ENCODE data around the gene IL4R. TPM values are rescaled to one million over a fixed set of nuclear protein-coding genes. Genes with fewer than 3 reads are reported as not detected.
A peak's percentile ranks its signal among the peaks of the same experiment; 100 is the strongest.

Gene IL4R
- total and polyA plus RNA-seq, 2 of the 13 experiments (the other 11 are each of a cell fraction or from before 2014, with no cell fraction given): 15.9 to 49.6 TPM

DNA sequence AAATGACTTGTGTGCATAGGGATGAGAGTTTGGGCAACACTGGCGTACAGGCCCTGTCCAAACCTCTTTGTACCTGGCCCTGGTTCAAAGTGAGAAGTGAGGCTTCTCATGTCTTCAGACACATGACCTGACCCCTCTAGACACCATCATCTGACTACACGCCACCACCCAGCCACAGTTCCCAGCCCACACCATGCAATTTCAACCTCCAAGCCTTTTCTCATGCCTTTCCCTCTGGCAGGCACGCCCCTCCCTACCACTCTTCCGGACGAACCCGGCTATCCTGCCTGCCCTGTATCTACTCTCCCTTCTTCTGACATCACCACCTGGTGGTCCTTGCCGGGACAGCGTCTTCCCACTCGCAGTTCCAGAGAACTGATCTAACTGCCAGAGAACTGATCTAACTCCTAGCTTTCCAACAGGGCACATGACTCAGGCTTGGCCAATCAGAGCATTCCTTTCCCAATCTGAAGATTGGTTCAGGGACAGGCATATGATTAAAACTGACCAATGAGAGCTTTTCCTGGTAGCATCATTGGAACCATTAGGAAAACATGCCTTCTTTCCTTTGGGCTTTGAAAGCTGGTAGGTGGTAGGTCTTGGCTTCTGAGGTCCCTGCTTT is 61.1 kb downstream of the IL4R start (continued):
- TF ChIP-seq, protein P1, sequence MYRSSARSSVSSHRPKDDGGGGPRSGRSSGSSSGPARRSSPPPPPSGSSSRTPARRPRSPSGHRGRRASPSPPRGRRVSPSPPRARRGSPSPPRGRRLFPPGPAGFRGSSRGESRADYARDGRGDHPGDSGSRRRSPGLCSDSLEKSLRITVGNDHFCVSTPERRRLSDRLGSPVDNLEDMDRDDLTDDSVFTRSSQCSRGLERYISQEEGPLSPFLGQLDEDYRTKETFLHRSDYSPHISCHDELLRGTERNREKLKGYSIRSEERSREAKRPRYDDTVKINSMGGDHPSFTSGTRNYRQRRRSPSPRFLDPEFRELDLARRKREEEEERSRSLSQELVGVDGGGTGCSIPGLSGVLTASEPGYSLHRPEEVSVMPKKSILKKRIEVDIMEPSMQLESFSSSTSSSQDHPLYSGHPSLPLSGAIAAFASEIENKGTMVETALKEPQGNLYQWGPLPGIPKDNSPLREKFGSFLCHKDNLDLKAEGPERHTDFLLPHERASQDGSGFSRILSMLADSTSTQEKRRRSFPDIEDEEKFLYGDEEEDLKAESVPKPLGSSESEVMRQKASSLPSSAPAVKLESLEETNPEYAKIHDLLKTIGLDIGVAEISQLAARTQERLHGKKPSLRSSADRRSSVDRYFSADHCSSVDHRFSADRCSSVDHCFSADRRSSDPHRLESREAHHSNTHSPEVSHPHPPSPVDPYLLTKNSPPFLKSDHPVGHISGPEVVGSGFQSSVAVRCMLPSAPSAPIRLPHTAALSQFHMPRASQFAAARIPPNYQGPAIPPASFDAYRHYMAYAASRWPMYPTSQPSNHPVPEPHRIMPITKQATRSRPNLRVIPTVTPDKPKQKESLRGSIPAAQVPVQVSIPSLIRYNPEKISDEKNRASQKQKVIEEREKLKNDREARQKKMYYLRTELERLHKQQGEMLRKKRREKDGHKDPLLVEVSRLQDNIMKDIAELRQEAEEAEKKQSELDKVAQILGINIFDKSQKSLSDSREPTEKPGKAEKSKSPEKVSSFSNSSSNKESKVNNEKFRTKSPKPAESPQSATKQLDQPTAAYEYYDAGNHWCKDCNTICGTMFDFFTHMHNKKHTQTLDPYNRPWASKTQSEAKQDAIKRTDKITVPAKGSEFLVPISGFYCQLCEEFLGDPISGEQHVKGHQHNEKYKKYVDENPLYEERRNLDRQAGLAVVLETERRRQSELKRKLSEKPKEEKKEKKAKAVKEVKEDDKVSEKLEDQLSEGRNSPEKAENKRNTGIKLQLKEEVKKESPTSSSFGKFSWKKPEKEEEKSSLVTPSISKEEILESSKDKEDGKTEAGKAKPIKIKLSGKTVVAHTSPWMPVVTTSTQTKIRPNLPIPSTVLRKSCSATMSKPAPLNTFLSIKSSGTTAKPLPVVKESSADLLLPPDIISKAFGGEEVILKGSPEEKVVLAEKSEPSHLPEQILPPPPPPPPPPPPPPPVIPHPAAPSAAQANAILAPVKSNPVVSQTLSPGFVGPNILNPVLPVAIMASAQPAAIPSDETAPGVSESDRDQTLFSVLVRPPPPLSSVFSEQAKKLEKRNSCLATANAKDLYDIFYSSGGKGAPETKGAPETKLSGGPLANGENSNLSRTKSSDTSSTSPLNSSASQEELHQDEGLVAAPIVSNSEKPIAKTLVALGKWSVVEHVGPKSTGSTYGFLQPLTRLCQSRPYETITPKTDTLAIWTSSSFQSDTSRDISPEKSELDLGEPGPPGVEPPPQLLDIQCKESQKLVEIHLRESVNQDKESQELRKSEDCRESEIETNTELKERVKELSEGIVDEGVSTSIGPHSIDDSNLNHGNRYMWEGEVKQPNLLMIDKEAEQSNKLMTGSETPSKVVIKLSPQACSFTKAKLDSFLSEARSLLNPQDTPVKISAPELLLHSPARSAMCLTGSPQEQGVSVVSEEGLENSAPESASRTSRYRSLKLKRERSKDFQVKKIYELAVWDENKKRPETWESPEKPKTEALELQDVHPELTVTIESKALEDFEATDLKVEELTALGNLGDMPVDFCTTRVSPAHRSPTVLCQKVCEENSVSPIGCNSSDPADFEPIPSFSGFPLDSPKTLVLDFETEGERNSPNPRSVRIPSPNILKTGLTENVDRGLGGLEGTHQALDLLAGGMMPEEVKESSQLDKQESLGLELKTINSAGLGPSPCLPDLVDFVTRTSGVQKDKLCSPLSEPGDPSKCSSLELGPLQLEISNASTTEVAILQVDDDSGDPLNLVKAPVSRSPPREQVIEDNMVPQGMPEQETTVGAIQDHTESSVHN (CRISPR knock-in tag; IDR thresholded peaks at IDR 0.05): no peak
- no peak for TF ChIP-seq SOX13 (IDR thresholded peaks at IDR 0.05)
- peak in 1 of 2 experiments; percentile 9; a peak in 1 of 4 replicates for TF ChIP-seq SOX13 (CRISPR knock-in tag; conservative IDR thresholded peaks at IDR 0.05 in 1 of 2, IDR thresholded peaks at IDR 0.05 in 1 of 2)
- TF ChIP-seq, protein P2, sequence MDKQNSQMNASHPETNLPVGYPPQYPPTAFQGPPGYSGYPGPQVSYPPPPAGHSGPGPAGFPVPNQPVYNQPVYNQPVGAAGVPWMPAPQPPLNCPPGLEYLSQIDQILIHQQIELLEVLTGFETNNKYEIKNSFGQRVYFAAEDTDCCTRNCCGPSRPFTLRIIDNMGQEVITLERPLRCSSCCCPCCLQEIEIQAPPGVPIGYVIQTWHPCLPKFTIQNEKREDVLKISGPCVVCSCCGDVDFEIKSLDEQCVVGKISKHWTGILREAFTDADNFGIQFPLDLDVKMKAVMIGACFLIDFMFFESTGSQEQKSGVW (CRISPR knock-in tag; IDR thresholded peaks at IDR 0.05; ENCODE audit: borderline replicate concordance): no peak
- peak; percentile 55 for TF ChIP-seq ZNF883 (CRISPR knock-in tag; IDR thresholded peaks at IDR 0.05; ENCODE audit: not compliant biosample characterization)
- 0 out of 2 replicates have a peak, but pooled peaks have one; percentile 25 for TF ChIP-seq RFX5 (IDR thresholded peaks at IDR 0.05; ENCODE audit: low read depth, low read length)
- peak; percentile 81; the same call in 1 of the 2 replicates for TF ChIP-seq ETV5 (CRISPR knock-in tag; IDR thresholded peaks at IDR 0.05; ENCODE audit: borderline replicate concordance)
- TF ChIP-seq ZNF644 (CRISPR knock-in tag; IDR thresholded peaks at IDR 0.05; ENCODE audit: low read depth): 0 out of 2 replicates have a peak, but pooled peaks have one; percentile 48
- TF ChIP-seq HDAC2 (CRISPR knock-in tag; IDR thresholded peaks at IDR 0.05): no peak; the same call in 1 of the 2 replicates
- 0 out of 2 replicates have a peak, but pooled peaks have one; percentile 36 for TF ChIP-seq RFXANK (CRISPR knock-in tag; IDR thresholded peaks at IDR 0.05)
- TF ChIP-seq, protein P3, sequence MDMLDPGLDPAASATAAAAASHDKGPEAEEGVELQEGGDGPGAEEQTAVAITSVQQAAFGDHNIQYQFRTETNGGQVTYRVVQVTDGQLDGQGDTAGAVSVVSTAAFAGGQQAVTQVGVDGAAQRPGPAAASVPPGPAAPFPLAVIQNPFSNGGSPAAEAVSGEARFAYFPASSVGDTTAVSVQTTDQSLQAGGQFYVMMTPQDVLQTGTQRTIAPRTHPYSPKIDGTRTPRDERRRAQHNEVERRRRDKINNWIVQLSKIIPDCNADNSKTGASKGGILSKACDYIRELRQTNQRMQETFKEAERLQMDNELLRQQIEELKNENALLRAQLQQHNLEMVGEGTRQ (IDR thresholded peaks at IDR 0.05; ENCODE audit: low read depth, low read length): peak; percentile 98
- TF ChIP-seq, protein P3 (CRISPR knock-in tag; IDR thresholded peaks at IDR 0.05; ENCODE audit: borderline replicate concordance): peak; percentile 97; the same call in 1 of the 2 replicates
- 0 out of 2 replicates have a peak, but pooled peaks have one; percentile 17 for TF ChIP-seq CC2D1A (CRISPR knock-in tag; IDR thresholded peaks at IDR 0.05)
- TF ChIP-seq ZNF556 (CRISPR knock-in tag; IDR thresholded peaks at IDR 0.05; ENCODE audit: borderline replicate concordance): 0 out of 2 replicates have a peak, but pooled peaks have one; percentile 34
- no peak for TF ChIP-seq NONO (IDR thresholded peaks at IDR 0.05)
- TF ChIP-seq NONO (CRISPR knock-in tag; conservative IDR thresholded peaks at IDR 0.05): peak; percentile 60; the same call in 1 of the 2 replicates
- 0 out of 2 replicates have a peak, but pooled peaks have one; percentile 19 for TF ChIP-seq RARA (CRISPR knock-in tag; IDR thresholded peaks at IDR 0.05)
- peak; percentile 29; the same call in 1 of the 2 replicates for TF ChIP-seq ERF (CRISPR knock-in tag; IDR thresholded peaks at IDR 0.05)
- peak; percentile 96 for TF ChIP-seq XRCC5 (optimal IDR thresholded peaks at IDR 0.05; ENCODE audit: low read length)

Measured in HepG2 (cell line).